Trophoblast cell (in vitro differentiated cells and primary cell): Measurements from ENCODE around the gene DNAH1.

Source experiments
- DNase-seq, 2 donors: peaks; one replicate each; pipeline ENCODE4 v3.0.0-alpha.2; 2016
- H2AFZ ChIP-seq: 2 replicates; pipeline ENCODE4 v1.6.1; 2013; ENCODE audit warnings: low read length, moderate library complexity, mild to moderate bottlenecking; ENCODE audit not compliant: insufficient read depth, poor library complexity
- H2AK5ac ChIP-seq: 2 replicates; pipeline ENCODE4 v1.6.1; 2013; ENCODE audit warnings: mild to moderate bottlenecking, low read length
- H2BK120ac ChIP-seq: 2 replicates; pipeline ENCODE4 v1.6.1; 2013; ENCODE audit warnings: low read length, mild to moderate bottlenecking, moderate library complexity; ENCODE audit not compliant: insufficient read depth, poor library complexity
- H2BK12ac ChIP-seq: 2 replicates; pipeline ENCODE4 v1.6.1; 2013; ENCODE audit warnings: mild to moderate bottlenecking, low read length, moderate library complexity
- H2BK5ac ChIP-seq: 2 replicates; pipeline ENCODE4 v1.6.1; 2013; ENCODE audit warnings: low read length, low read depth, moderate library complexity, mild to moderate bottlenecking; ENCODE audit not compliant: poor library complexity
- H3K14ac ChIP-seq: 2 replicates; pipeline ENCODE4 v1.6.1; 2013; ENCODE audit warnings: mild to moderate bottlenecking, low read length
- H3K18ac ChIP-seq: 2 replicates; pipeline ENCODE4 v1.6.1; 2013; ENCODE audit warnings: mild to moderate bottlenecking, low read length
- H3K23ac ChIP-seq: 2 replicates; pipeline ENCODE4 v1.6.1; 2013; ENCODE audit warnings: low read length
- H3K27ac ChIP-seq: 2 replicates; pipeline ENCODE4 v1.5.1; 2013; ENCODE audit warnings: low read depth, mild to moderate bottlenecking, inconsistent platforms, low read length, moderate library complexity
- H3K27me3 ChIP-seq: 2 replicates; pipeline ENCODE4 v1.6.1; 2013; ENCODE audit warnings: inconsistent platforms, mild to moderate bottlenecking, low read length, moderate library complexity; ENCODE audit not compliant: insufficient read depth
- H3K36me3 ChIP-seq, 2 experiments: 1 replicate in 1 of 2; 2 replicates in 1 of 2; pipeline ENCODE4 v1.6.1; 2013; ENCODE audit warnings: low read length in 2 of 2, mild to moderate bottlenecking in 2 of 2, moderate library complexity in 1 of 2; ENCODE audit not compliant: insufficient read depth in 2 of 2, control insufficient read depth in 1 of 2
- H3K4ac ChIP-seq: 2 replicates; pipeline ENCODE4 v1.6.1; 2013; ENCODE audit warnings: low read depth, mild to moderate bottlenecking, low read length, moderate library complexity
- H3K4me1 ChIP-seq, 2 experiments: 1 replicate in 1 of 2; 2 replicates in 1 of 2; pipeline ENCODE4 v1.6.1; 2013; ENCODE audit warnings: low read length in 2 of 2, mild to moderate bottlenecking in 2 of 2, moderate library complexity in 1 of 2; ENCODE audit not compliant: insufficient read depth in 2 of 2, control insufficient read depth in 1 of 2
- H3K4me2 ChIP-seq: 2 replicates; pipeline ENCODE4 v1.6.1; 2013; ENCODE audit warnings: inconsistent platforms, mild to moderate bottlenecking, low read length, moderate library complexity
- H3K4me3 ChIP-seq: 2 replicates; pipeline ENCODE4 v1.5.1; 2013; ENCODE audit warnings: mild to moderate bottlenecking, low read depth, low read length, inconsistent platforms
- H3K79me1 ChIP-seq: one replicate; pipeline ENCODE4 v1.6.1; 2013; ENCODE audit warnings: low read length
- H3K79me2 ChIP-seq: 2 replicates; pipeline ENCODE4 v1.6.1; 2013; ENCODE audit warnings: low read length, mild to moderate bottlenecking; ENCODE audit not compliant: control insufficient read depth, insufficient read depth, poor library complexity
- H3K9ac ChIP-seq: 2 replicates; pipeline ENCODE4 v1.6.1; 2013; ENCODE audit warnings: mild to moderate bottlenecking, low read length
- H3K9me3 ChIP-seq: 2 replicates; pipeline ENCODE4 v1.6.1; 2013; ENCODE audit warnings: low read depth, mild to moderate bottlenecking, control low read depth, inconsistent platforms, low read length; ENCODE audit not compliant: insufficient read depth
- H4K12ac ChIP-seq: 2 replicates; pipeline ENCODE4 v1.6.1; 2013; ENCODE audit warnings: low read depth, mild to moderate bottlenecking, low read length, moderate library complexity
- H4K8ac ChIP-seq: 2 replicates; pipeline ENCODE4 v1.6.1; 2013; ENCODE audit warnings: low read depth, mild to moderate bottlenecking, low read length, moderate library complexity
- H4K91ac ChIP-seq: one replicate; pipeline ENCODE4 v1.6.1; 2013; ENCODE audit warnings: low read depth, mild to moderate bottlenecking, low read length, moderate library complexity
- WGBS: extraction: QIAGEN DNeasy Blood & Tissue Kit; methylation state at CpG from one replicate; pipeline ENCODE4 v1.1.7; 2013; ENCODE audit warnings: missing lambda C conversion rate; ENCODE audit not compliant: insufficient read length, insufficient coverage; ENCODE audit errors: extremely low coverage; 5-methylcytosine and 5-hydroxymethylcytosine counted together

The DNAH1 gene

GRCh38 chr3:52442409-52443267 lies 126.5 kb downstream of the DNAH1 start:
- peaks cover 3% of the 10 kb centered on the region for H3K9me3 ChIP-seq
- no peak overlapping the region for H3K9ac ChIP-seq
- no peak overlapping the region for H3K27ac ChIP-seq
- no peak overlapping the region for H3K23ac ChIP-seq
- no peak overlapping the region for H3K4ac ChIP-seq
- H3K79me2 ChIP-seq: no peaks in the 10 kb centered on the region
- H4K12ac ChIP-seq: no peak overlapping the region
- no peaks in the 10 kb centered on the region for H3K36me3 ChIP-seq
- H3K4me3 ChIP-seq: no peak overlapping the region
- DNase-seq: no peak
- no CpG with 5 or more reads among the region's 16 CpGs for WGBS
- H2BK5ac ChIP-seq: no peak overlapping the region
- H3K14ac ChIP-seq: no peak overlapping the region
- no peak overlapping the region for H2AK5ac ChIP-seq
- H4K91ac ChIP-seq: no peak overlapping the region
- no peak overlapping the region for H2AFZ ChIP-seq
- no peak overlapping the region for H2BK120ac ChIP-seq
- no peak overlapping the region for H3K4me2 ChIP-seq
- no peak overlapping the region for H2BK12ac ChIP-seq
- no peaks in the 10 kb centered on the region for H3K79me1 ChIP-seq
- H3K27me3 ChIP-seq: no peaks in the 10 kb centered on the region
- no peaks in the 10 kb centered on the region for H3K4me1 ChIP-seq
- no peak overlapping the region for H3K18ac ChIP-seq
- H4K8ac ChIP-seq: no peak overlapping the region

GRCh38 chr3:52443268-52443610 lies 127.1 kb downstream of the DNAH1 start:
- no peak overlapping the region for H2AK5ac ChIP-seq
- H3K27ac ChIP-seq: no peak overlapping the region
- no peak overlapping the region for H3K4me3 ChIP-seq
- H2BK120ac ChIP-seq: no peak overlapping the region
- H4K8ac ChIP-seq: no peak overlapping the region
- no peaks in the 10 kb centered on the region for H3K79me2 ChIP-seq
- no peak overlapping the region for H3K23ac ChIP-seq
- H4K91ac ChIP-seq: no peak overlapping the region
- no peak overlapping the region for H3K14ac ChIP-seq
- no peaks in the 10 kb centered on the region for H3K27me3 ChIP-seq
- no peaks in the 10 kb centered on the region for H3K79me1 ChIP-seq
- no peak overlapping the region for H3K9ac ChIP-seq
- no CpG with 5 or more reads among the region's 8 CpGs for WGBS
- DNase-seq: no peak
- peaks cover 3% of the 10 kb centered on the region for H3K9me3 ChIP-seq
- no peaks in the 10 kb centered on the region for H3K36me3 ChIP-seq
- no peaks in the 10 kb centered on the region for H3K4me1 ChIP-seq
- H2BK5ac ChIP-seq: no peak overlapping the region
- H3K4ac ChIP-seq: no peak overlapping the region
- no peak overlapping the region for H2BK12ac ChIP-seq
- no peak overlapping the region for H3K4me2 ChIP-seq
- no peak overlapping the region for H2AFZ ChIP-seq
- no peak overlapping the region for H3K18ac ChIP-seq
- H4K12ac ChIP-seq: no peak overlapping the region

- H3K18ac ChIP-seq: no peak overlapping the region
- H3K79me2 ChIP-seq: no peaks in the 10 kb centered on the region
- no peak overlapping the region for H3K14ac ChIP-seq
- no peak overlapping the region for H3K27ac ChIP-seq
- no peak overlapping the region for H2BK5ac ChIP-seq
- no peak overlapping the region for H3K4ac ChIP-seq
- H3K4me1 ChIP-seq: no peaks in the 10 kb centered on the region
- H3K27me3 ChIP-seq: no peaks in the 10 kb centered on the region
- H4K91ac ChIP-seq: no peak overlapping the region
- no peak overlapping the region for H2AFZ ChIP-seq
- peak overlapping the region; percentile 47 for H3K4me3 ChIP-seq
- DNase-seq: no peak
- no peak overlapping the region for H4K12ac ChIP-seq
- no CpG with 5 or more reads among the region's 25 CpGs for WGBS
- no peak overlapping the region for H2BK120ac ChIP-seq
- no peak overlapping the region for H3K9ac ChIP-seq
- no peak overlapping the region for H2BK12ac ChIP-seq
- H4K8ac ChIP-seq: no peak overlapping the region
- no peak overlapping the region for H2AK5ac ChIP-seq
- no peak overlapping the region for H3K23ac ChIP-seq
- H3K79me1 ChIP-seq: no peaks in the 10 kb centered on the region
- no peak overlapping the region for H3K4me2 ChIP-seq
- peaks cover 3% of the 10 kb centered on the region for H3K9me3 ChIP-seq
- H3K36me3 ChIP-seq: no peaks in the 10 kb centered on the region
Observed at GRCh38 chr3:52443791-52444687, 127.9 kb downstream of the DNAH1 start.

- H3K79me1 ChIP-seq: no peaks in the 10 kb centered on the region
- no peaks in the 10 kb centered on the region for H3K36me3 ChIP-seq
- no CpG with 5 or more reads among the region's 19 CpGs for WGBS
- no peak within 1 kb of the TSS for H3K4ac ChIP-seq
- H3K4me2 ChIP-seq: no peak within 1 kb of the TSS
- no peak within 1 kb of the TSS for H4K8ac ChIP-seq
- no peak within 1 kb of the TSS for H2BK12ac ChIP-seq
- no peaks in the 10 kb centered on the region for H3K27me3 ChIP-seq
- no peaks in the 10 kb centered on the region for H3K79me2 ChIP-seq
- H2BK120ac ChIP-seq: no peak within 1 kb of the TSS
- peaks cover 5% of the 10 kb centered on the region in 2 experiments for H3K4me1 ChIP-seq
- H4K91ac ChIP-seq: no peak within 1 kb of the TSS
- H2BK5ac ChIP-seq: no peak within 1 kb of the TSS
- peak; percentile 33 to 68 for DNase-seq
- H3K14ac ChIP-seq: no peak within 1 kb of the TSS
- peaks cover 3% of the 10 kb centered on the region for H3K9me3 ChIP-seq
- H4K12ac ChIP-seq: no peak within 1 kb of the TSS
- no peak within 1 kb of the TSS for H3K27ac ChIP-seq
- H3K9ac ChIP-seq: no peak within 1 kb of the TSS
- H2AK5ac ChIP-seq: no peak within 1 kb of the TSS
- H3K4me3 ChIP-seq: peak within 1 kb of the TSS; percentile 47
- no peak within 1 kb of the TSS for H2AFZ ChIP-seq
- H3K18ac ChIP-seq: no peak within 1 kb of the TSS
- no peak within 1 kb of the TSS for H3K23ac ChIP-seq
Observed at GRCh38 chr3:52444860-52445793, 129.0 kb downstream of the DNAH1 start, which contains the start of gene SEMA3G. Gene SEMA3G, minus strand, starts transcription at chr3:52445103. Its CDS starts 76 bp downstream, at chr3:52445027.
